ENCODE data around the gene HTT.

GRCh38 chr4:3193531-3194203, 119.2 kb downstream of the HTT start:
- TF ChIP-seq POLR2A (IDR thresholded peaks at IDR 0.05; ENCODE audit: low read length) (no peak), GATA1 (IDR thresholded peaks at IDR 0.05; ENCODE audit: low read depth, low read length) (no peak)
